Stimulated activated CD4-positive, alpha-beta T cell treated with anti-CD3 and anti-CD28 coated beads, Interleukin-12 subunit alpha, Interleukin-12 subunit beta, amount 100 ng/mL, for 24 hours (primary cell): ENCODE measurements around the gene SNRNP25.

Experiments
- DNase-seq, 2 experiments: peaks; one replicate each; pipeline ENCODE4 v3.0.0-alpha.2; 2020; ENCODE audit warnings: low read depth in 2 of 2

The SNRNP25 gene

GRCh38 chr16:62968-63391, 9.4 kb downstream of the SNRNP25 start:
- DNase-seq = no peak

- DNase-seq = no peak
Observed at GRCh38 chr16:63466-63865, 9.8 kb downstream of the SNRNP25 start.

DNA sequence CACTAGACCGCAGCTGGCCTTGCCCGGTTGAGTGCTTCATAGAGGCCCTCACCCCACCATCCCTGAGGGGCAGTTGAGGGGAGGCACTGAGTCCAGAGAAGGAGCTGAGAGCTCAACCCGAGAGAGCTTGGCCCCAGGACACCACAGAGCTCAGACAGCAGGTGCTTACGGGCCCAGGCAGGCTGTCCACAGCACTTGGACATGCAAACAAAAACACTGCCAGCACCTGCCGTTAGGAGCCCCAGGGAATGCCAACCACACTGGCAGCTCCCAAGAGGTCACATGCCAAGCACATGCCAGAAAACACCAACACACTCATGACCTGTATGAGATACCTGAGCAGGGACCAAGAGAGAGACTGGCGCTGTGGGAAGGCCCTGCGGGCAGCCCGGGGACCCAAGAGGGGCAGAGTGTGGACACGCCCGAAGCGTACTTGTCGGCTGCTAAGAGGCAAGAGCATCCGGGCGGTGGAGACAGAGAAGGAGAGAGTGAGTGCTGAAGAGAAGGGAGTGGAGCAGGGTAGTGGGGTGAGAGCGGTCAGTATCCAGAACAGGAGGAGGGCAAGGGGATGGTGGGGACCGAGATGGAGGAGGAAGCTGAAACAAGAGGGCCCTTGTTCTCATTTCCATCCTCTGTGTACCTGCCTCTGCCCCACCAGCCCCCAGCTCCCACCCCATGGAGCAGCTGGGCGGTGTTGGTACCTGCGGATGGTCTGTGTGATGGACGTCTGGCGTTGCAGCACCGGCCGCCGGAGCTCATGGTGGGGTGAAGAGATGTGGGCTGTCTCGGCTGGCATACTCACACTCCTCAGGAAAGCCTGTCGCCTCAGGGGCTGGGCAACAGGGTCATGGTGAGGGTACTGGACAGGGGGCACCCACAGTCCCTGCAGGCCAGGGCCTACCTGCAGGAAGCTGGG, 10.6 kb downstream of the SNRNP25 start:
- no peak for DNase-seq

DNA sequence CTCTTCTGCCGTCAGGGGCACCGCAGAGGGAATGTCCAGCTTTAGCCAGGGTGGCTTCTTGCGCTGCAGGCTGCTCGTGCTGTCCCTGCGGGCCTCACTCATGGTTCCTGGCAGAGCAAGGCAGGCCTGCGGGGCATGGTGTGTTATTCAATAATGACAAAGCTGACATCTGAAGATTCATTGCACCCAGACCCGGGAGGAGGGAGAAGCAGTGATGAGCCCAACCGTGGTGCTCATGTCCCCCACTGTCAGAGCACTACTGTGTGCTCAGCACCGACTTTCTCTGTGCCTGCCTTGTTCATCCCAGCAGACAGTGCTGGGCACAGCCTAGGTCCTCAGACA, 11.3 kb downstream of the SNRNP25 start:
- DNase-seq = no peak

GRCh38 chr16:65745-66144, 12.1 kb downstream of the SNRNP25 start:
- DNase-seq = peak; percentile 74 to 83

GRCh38 chr16:66309-67182, 12.9 kb downstream of the SNRNP25 start:
- no peak for DNase-seq

- no peak for DNase-seq
Observed at GRCh38 chr16:67183-67791, 13.7 kb downstream of the SNRNP25 start.

- DNase-seq = no peak
Observed at GRCh38 chr16:67884-68789, 14.5 kb downstream of the SNRNP25 start.

DNA sequence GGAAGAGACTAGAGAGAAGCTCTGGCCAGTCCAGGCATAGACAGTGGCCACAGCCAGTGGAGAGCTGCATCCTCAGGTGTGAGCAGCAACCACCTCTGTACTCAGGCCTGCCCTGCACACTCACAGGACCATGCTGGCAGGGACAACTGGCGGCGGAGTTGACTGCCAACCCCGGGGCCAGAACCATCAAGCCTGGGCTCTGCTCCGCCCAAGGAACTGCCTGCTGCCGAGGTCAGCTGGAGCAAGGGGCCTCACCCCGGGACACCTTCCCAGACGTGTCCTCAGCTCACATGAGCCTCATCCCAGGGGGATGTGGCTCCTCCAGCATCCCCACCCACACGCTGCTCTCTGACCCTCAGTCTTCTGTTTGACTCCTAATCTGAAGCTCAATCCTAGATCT, 15.6 kb downstream of the SNRNP25 start:
- DNase-seq = no peak

DNA sequence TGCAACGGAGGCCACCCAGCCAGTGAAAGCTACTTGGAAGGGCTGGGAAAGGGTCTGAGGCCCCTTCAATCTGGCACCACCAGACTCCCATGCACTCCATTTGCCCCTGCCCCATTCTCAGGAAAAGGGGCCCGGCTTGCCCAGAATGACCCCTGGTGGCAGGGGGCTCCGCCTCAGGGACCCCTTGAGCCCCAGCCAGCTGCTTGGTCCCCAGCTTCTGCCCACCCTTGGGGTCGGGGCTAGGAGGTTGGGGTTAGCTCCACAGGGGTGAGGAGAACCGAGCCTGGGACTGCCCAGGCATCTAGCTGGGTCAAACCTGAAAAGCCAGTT, 17.5 kb downstream of the SNRNP25 start:
- DNase-seq = no peak

GRCh38 chr16:71540-72401, 18.1 kb downstream of the SNRNP25 start:
- DNase-seq = no peak

DNA sequence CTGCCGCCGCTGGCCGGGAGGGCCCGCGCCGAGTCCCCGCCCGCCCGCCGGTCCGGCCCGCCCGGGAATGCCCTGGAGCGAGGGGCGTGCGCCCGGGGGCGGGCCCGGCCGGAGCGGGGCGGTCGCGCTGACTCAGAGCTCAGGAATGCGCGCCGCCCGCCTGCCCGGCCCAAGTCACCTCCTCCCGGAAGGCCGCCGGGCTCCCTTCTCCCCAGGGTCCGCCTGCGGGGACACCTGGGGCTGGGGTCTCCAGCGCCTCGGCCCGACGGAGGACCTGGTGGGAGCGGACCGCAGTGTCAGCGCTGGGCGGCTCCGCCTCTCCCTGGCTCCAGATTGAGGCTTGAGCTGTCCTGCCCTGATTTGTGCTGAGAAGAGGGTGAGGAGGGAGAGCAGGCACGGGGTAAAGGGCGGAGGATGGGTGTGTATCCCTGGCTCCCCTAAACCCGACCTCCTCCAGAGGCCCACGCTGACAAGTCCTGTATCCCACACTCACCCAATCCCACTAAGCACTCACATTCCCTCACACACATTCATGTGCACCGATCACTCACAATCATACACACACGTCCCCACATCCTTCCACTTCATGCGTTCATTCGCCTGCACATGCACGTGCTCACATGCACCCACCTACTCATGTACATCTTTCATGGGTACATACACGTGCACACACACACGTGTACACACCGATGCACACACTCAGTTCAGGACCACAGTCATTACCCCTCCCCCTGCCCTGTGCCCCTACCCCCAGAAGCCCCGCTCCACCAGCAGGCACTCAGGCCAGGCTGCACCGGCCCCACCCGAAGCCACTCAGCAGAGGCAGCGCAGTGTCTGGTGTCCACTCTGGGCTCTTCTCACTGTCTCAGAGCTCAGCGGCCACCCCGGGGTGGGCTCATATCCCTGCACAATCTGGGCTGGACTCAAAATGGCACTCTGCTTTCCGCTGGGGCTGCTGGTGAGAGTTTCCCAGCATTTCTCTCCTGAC, 19.2 kb downstream of the SNRNP25 start, which contains the start of gene RHBDF1:
TSS of gene RHBDF1 (minus strand) at position 71 of the 988 bp plus-strand sequence. CDS start 7,616 bp downstream, outside the sequence.
- no peak for DNase-seq

DNA sequence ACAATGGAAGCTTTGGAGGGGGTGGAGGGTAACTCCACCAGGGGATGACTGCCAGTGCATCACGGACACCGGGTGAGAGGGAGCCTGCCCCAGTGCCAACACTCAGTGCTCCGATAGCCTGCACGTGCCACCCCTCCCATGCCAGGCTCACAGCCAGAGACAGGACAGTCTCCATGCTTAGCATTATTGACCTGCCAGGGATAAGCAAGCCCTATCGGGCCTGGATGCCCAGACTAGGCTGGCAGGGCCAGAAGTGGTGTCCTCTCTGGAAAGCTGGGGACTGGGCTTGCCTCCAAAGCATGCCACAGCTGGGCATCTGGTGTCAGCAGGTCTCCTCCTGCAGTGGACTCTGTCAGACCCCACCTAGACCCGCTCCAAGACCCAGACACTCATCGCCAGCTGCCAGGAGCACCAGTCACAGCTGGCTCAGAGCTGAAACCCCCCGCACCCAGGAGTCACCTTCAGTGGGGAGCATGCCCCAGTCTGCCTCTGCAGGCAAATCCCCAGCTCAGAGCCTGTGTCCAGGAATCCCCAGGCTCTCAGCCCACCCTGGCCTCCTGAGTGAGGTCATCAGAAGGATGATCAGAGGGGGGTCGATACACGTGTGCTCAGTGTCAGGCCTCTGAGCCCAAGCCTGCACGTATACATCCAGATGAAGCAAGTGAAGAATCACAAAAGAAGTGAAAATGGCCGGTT, 20.6 kb downstream of the SNRNP25 start:
- DNase-seq = no peak

DNA sequence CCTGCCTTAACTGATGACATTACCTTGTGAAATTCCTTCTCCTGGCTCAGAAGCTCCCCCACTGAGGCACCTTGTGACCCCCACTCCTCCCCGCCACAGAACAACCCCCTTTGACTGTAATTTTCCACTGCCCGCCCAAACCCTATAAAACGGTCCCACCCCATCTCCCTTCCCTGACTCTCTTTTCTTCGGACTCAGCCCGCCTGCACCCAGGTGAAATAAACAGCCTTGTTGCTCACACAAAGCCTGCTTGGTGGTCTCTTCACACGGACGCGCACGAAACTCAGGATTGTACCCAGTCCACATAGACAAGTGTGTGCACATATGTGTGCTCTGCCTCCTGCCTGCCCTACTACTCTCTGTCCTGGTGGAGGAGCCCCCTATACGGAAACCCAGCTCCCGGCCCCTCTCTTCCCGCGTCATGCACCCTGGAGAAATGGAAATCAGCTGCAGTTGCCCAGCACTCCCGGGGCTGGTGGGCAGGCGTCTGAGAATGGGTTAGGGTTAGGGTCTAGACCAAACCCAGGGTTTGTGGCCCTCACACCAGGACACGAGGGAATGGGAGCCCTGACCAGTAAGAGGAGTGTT, 21.2 kb downstream of the SNRNP25 start:
- no peak for DNase-seq

GRCh38 chr16:75580-76501, 22.2 kb downstream of the SNRNP25 start:
- DNase-seq = no peak

DNA sequence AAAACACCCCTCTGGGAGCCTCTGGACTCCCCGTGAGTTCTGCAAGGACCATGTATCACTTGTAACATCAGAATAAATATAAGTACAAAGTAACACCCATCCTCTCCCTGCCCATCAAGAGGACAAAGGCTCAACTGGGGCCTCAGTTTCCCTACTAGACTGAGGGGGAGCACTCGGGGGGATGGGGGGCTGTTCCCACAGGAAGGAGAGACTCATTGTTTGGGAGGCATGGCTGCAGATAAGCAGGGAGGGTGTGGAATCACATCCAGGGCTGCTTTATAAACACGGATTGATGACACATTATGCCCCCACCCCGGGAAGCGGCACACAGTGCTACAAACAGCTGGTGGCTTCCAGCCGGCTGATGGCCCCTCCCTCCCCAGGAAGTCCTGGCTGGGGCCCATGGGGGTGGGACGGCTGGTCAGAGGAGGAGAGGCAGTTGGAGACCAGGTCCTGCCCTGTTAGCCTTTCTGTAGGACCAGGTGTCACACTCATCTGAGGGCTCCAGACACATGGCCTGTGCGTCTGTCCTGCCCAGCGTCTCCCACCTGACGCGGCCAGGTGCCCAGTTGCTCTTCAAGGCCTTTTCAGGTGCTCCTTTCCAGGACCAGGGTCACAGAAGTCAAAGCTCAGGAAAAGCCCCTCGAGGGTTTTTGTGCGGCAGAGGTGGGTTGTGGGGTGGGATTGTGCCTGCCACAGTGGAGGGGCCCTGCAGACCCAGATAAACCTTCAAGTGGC, 23.1 kb downstream of the SNRNP25 start:
- DNase-seq = no peak
